ENCODE measurements around the gene BRAP.
"Not testable (repeated sequence)": the region's sequence is repeated elsewhere in the genome, so short reads cannot be mapped to it uniquely, and the experiment has no call there.

Gene BRAP

DNA sequence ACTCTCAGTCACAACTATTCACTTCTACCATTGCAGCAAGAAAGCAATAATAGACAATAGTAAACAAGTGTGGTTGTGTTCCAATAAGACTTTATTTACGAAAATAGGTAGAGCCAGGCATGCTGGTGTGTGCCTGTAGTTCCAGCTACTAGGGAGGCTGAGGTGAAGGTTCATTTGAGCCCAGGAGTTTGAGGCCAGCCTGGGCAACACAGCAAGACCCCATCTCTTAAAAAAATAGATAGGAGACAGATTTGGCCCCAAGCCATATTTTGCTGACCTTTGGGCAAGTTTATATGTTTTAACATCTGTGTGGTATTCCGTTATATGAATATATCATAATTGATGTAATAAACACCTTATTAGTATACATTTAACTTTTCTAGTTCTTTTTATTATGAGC lies 14.2 kb upstream of the BRAP start:
- Histone ChIP-seq H3K4me3 (ENCODE audit: low read depth in 1 of 2, low read length in 2 of 2) (no peak overlapping the region), H3K27ac (ENCODE audit: low read depth, low read length) (no peak overlapping the region), H3K4me1 (ENCODE audit: insufficient read depth, low read length) (no peaks in the 10 kb centered on the region), H3K9ac (ENCODE audit: low read length) (no peak overlapping the region), H3K27me3 (ENCODE audit: control insufficient read depth in 1 of 2, insufficient read depth in 2 of 2, low read length in 2 of 2) (no peaks in the 10 kb centered on the region), H3K9me3 (ENCODE audit: low read length) (no peaks in the 10 kb centered on the region), H3K36me3 (ENCODE audit: insufficient read depth, low read length) (peaks cover 30% of the 10 kb centered on the region)

DNA sequence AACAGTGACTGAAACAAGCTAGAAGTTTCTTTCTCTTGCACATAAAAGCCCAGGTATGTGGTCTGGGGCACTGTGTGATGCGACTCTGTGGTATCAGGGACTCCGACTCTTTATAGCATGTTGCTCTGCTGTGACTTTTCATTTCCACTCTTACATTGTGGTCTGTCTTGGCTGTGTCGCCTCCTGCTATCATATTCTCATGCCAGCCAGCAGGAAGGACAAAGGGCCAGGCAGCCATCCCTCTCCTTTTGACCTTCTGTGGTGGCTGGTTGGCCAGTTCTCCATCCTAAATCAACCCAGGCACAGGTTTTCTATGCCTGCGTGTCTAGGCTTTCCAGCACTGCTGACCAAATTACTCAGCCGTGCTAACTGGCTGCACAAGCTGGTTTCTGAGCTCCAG lies 8.1 kb upstream of the BRAP start:
- H3K9ac ChIP-seq (ENCODE audit: low read length), result no peak overlapping the region
- no peaks in the 10 kb centered on the region for H3K27me3 ChIP-seq (ENCODE audit: control insufficient read depth in 1 of 2, insufficient read depth in 2 of 2, low read length in 2 of 2)
- H3K9me3 ChIP-seq (ENCODE audit: low read length), result no peaks in the 10 kb centered on the region
- no peak overlapping the region for H3K4me3 ChIP-seq (ENCODE audit: low read depth in 1 of 2, low read length in 2 of 2)
- peaks cover 31% of the 10 kb centered on the region for H3K36me3 ChIP-seq (ENCODE audit: insufficient read depth, low read length)
- H3K4me1 ChIP-seq (ENCODE audit: insufficient read depth, low read length), result no peaks in the 10 kb centered on the region
- no peak overlapping the region for H3K27ac ChIP-seq (ENCODE audit: low read depth, low read length)

DNA sequence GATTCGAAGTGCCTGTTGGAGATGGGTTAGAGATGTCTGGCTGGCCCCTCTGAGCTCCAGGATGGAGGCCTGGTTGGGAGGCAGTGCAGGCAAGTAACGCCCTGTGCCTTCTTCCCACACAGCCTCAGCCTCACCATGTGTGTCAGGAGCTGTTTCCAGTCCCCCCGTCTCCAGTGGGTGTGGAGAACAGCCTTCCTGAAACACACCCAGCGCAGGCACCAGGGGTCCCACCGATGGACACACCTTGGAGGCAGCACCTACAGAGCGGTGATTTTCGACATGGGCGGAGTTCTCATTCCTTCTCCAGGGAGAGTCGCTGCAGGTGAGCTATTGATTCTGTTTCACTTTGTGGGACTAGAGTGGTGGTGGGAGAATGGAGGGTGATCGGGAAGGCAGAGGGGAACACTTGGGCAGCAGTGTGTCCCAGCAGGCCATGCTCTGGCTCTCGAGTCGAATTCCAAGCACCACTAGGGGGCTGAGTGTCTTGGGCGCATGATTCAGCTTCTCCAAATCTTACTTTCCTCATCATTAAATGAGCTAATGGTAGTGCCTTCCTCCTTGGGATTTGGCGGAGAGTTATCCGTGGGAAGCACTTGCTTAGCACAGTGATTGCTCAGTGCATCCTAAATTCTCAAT lies 6.9 kb upstream of the BRAP start:
- H3K4me3 ChIP-seq (ENCODE audit: low read depth in 1 of 2, low read length in 2 of 2), result no peak overlapping the region
- H3K36me3 ChIP-seq (ENCODE audit: insufficient read depth, low read length), result peaks cover 31% of the 10 kb centered on the region

DNA sequence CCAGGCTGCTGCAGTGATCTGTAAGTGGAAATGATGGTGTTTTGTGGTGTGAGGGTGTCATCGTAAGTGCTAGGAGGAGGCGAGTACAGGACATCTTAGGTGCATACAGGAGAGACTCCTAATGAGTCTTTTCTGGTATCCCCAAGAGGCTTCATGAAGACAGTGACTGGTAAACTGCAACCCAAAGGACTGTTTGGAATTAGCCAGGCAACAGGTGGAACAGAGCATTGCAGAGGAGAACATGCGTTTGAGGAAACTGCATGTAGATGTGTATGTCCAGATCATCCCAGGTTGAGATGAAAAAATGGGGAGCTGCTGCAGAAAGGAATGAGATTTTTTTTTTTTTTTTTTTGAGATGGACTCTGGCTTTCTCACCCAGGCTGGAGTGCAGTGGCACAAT lies 5.5 kb upstream of the BRAP start:
- Histone ChIP-seq H3K27me3 (ENCODE audit: control insufficient read depth in 1 of 2, insufficient read depth in 2 of 2, low read length in 2 of 2) (no peaks in the 10 kb centered on the region), H3K27ac (ENCODE audit: low read depth, low read length) (no peak overlapping the region), H3K36me3 (ENCODE audit: insufficient read depth, low read length) (peaks cover 31% of the 10 kb centered on the region), H3K4me3 (ENCODE audit: low read depth in 1 of 2, low read length in 2 of 2) (no peak overlapping the region), H3K9ac (ENCODE audit: low read length) (no peak overlapping the region), H3K4me1 (ENCODE audit: insufficient read depth, low read length) (peaks cover 12% of the 10 kb centered on the region), H3K9me3 (ENCODE audit: low read length) (no peaks in the 10 kb centered on the region)

More for the DNA sequence above, 6.9 kb upstream of the BRAP start:
- Histone ChIP-seq H3K27ac (ENCODE audit: low read depth, low read length) (no peak overlapping the region), H3K4me1 (ENCODE audit: insufficient read depth, low read length) (no peaks in the 10 kb centered on the region), H3K9ac (ENCODE audit: low read length) (no peak overlapping the region), H3K9me3 (ENCODE audit: low read length) (no peaks in the 10 kb centered on the region), H3K27me3 (ENCODE audit: control insufficient read depth in 1 of 2, insufficient read depth in 2 of 2, low read length in 2 of 2) (no peaks in the 10 kb centered on the region)

DNA sequence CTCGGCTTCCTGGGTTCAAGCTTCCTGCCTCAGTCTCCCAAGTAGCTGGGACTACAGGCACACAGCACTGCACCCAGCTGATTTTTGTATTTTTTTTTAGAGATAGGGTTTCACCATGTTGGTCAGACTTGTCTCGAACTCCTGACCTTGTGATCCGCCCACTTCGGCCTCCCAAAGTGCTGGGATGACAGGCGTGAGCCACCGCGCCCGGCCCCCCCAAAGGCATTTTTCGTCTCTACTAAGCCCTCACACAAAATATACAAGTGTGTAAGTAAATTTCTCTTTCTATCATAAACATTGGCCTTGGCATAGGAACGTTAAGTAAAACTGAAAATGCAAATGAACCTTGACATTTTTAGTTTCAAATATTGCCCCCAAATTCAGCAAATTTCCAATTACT lies 2.2 kb upstream of the BRAP start:
- Histone ChIP-seq H3K4me3 (ENCODE audit: low read depth in 1 of 2, low read length in 2 of 2) (no peak overlapping the region), H3K9ac (ENCODE audit: low read length) (no peak overlapping the region), H3K9me3 (ENCODE audit: low read length) (no peaks in the 10 kb centered on the region), H3K36me3 (ENCODE audit: insufficient read depth, low read length) (peaks cover 6% of the 10 kb centered on the region), H3K27ac (ENCODE audit: low read depth, low read length) (no peak overlapping the region), H3K4me1 (ENCODE audit: insufficient read depth, low read length) (peaks cover 27% of the 10 kb centered on the region), H3K27me3 (ENCODE audit: control insufficient read depth in 1 of 2, insufficient read depth in 2 of 2, low read length in 2 of 2) (no peaks in the 10 kb centered on the region)

DNA sequence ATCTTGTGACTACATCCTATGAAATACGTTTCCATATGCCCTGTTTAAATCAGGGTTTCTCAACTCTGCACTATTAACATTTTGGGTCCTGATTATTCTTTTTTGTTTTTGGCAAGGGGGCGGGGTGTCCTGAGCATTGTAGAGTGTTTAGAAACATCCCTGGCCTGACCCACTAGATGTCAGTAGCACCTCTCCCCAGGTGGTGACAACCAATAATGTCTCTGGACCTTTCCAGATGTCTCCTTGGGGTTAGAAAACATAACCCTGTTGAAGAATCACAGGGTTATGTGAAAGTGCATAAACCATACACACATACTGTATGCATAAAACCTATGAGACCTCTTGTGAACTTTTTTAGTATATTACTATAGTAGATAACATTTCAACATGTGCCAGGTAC lies 1.5 kb upstream of the BRAP start:
- H3K27me3 ChIP-seq (ENCODE audit: control insufficient read depth in 1 of 2, insufficient read depth in 2 of 2, low read length in 2 of 2), result no peaks in the 10 kb centered on the region

DNA sequence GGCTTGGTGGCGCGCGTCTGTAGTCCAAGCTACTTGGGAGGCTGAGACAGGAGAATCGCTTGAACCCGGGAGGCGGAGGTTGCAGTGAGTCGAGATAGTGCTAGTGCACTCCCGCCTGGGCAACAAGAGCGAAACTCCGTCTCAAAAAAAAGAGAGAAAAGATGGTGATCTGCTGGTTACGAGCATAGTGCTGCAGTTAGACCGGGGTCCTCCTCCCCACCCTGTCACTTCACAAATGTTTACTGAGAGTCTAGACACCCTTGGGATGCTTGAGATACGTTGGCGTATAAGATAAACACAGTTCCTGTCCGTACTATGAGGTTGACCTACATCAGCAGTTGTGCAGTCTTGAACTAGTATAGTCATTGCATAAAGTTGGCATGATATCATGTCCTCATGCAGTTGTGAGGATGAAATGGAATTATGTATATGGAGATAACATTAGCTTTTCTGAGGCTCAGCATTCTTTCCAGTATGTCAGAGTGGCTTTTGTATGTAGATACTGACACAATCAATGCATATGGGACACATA lies 884 bp upstream of the BRAP start:
- Histone ChIP-seq H3K27ac (ENCODE audit: low read depth, low read length) (no peak overlapping the region), H3K36me3 (ENCODE audit: insufficient read depth, low read length) (peaks cover 10% of the 10 kb centered on the region), H3K9ac (ENCODE audit: low read length) (peak overlapping the region; percentile 91), H3K9me3 (ENCODE audit: low read length) (no peaks in the 10 kb centered on the region), H3K4me1 (ENCODE audit: insufficient read depth, low read length) (peaks cover 27% of the 10 kb centered on the region), H3K4me3 (ENCODE audit: low read depth in 1 of 2, low read length in 2 of 2) (peak overlapping the region; percentile 87 to 100), H3K27me3 (ENCODE audit: control insufficient read depth in 1 of 2, insufficient read depth in 2 of 2, low read length in 2 of 2) (no peaks in the 10 kb centered on the region)

More for the DNA sequence above, 1.5 kb upstream of the BRAP start:
- Histone ChIP-seq H3K36me3 (ENCODE audit: insufficient read depth, low read length) (peaks cover 7% of the 10 kb centered on the region), H3K27ac (ENCODE audit: low read depth, low read length) (no peak overlapping the region), H3K9me3 (ENCODE audit: low read length) (no peaks in the 10 kb centered on the region), H3K4me1 (ENCODE audit: insufficient read depth, low read length) (peaks cover 27% of the 10 kb centered on the region), H3K4me3 (ENCODE audit: low read depth in 1 of 2, low read length in 2 of 2) (no peak overlapping the region), H3K9ac (ENCODE audit: low read length) (no peak overlapping the region)

DNA sequence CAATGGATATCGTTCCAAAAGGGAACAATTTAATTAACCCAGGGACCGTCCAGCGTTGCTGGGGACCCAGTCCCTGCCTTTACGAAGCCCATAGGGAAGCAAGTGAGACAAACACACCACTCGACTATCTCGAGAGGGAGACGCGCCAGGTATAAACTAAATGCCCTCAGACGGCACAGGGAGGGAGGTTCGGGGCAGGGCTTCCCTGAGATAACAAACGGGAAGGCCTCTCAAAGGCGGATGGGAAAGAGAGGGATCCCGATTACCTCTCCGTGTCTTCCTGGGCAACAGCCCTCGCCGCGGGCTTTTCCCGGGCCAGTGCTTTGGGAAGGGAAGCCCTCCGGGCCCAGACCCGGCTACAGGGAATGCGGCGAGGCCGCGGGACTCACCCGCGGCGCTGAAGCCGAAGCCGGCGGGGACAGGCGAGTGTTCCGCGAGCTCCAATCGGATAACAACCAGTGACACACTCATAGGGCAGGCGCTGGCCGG lies 390 bp downstream of the BRAP start:
- Histone ChIP-seq H3K4me1 (ENCODE audit: insufficient read depth, low read length) (peaks cover 27% of the 10 kb centered on the region), H3K9ac (ENCODE audit: low read length) (peak overlapping the region; percentile 97), H3K36me3 (ENCODE audit: insufficient read depth, low read length) (peaks cover 16% of the 10 kb centered on the region), H3K9me3 (ENCODE audit: low read length) (no peaks in the 10 kb centered on the region), H3K27ac (ENCODE audit: low read depth, low read length) (peak overlapping the region; percentile 93), H3K4me3 (ENCODE audit: low read depth in 1 of 2, low read length in 2 of 2) (peak overlapping the region; percentile 87 to 100), H3K27me3 (ENCODE audit: control insufficient read depth in 1 of 2, insufficient read depth in 2 of 2, low read length in 2 of 2) (no peaks in the 10 kb centered on the region)

DNA sequence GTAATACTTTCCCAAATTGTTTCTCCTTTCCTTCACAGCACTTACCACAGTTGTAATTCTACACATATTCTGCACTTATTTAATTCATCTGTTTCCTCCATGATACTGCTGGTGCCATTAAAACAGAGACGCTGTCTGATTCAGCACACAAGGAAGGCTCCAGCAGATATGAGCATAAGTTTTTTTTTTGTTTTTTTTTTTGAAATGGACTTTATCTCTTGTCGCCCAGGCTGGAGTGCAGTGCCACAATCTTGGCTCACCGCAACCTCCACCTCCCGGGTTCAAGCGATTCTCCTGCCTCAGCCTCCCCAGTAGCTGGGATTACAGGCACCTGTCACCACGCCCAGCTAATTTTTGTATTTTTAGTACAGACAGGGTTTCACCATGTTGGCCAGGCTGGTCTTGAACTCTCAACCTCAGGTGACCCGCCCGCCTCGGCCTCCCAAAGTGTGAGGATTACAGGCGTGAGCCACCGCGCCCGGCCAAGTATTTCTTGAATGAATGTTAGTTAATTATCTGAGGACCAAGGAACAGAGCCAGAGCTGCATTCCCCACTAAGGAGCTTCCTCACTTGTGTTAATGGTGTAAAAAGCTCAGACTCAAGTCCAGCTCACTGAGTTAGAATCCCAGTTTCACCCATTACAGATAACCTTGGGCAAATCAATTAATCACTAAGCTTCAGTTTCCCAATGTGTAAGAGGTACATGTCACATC lies 1.1 kb downstream of the BRAP start:
- Histone ChIP-seq H3K4me3 (ENCODE audit: low read depth in 1 of 2, low read length in 2 of 2) (peak overlapping the region; percentile 87 to 100), H3K9ac (ENCODE audit: low read length) (peak overlapping the region; percentile 97), H3K36me3 (ENCODE audit: insufficient read depth, low read length) (peaks cover 22% of the 10 kb centered on the region), H3K4me1 (ENCODE audit: insufficient read depth, low read length) (peaks cover 27% of the 10 kb centered on the region)
- H3K27me3 ChIP-seq (ENCODE audit: control insufficient read depth in 1 of 2, insufficient read depth in 2 of 2, low read length in 2 of 2); H3K27ac ChIP-seq (ENCODE audit: low read depth, low read length); H3K9me3 ChIP-seq (ENCODE audit: low read length): not testable (repeated sequence)

DNA sequence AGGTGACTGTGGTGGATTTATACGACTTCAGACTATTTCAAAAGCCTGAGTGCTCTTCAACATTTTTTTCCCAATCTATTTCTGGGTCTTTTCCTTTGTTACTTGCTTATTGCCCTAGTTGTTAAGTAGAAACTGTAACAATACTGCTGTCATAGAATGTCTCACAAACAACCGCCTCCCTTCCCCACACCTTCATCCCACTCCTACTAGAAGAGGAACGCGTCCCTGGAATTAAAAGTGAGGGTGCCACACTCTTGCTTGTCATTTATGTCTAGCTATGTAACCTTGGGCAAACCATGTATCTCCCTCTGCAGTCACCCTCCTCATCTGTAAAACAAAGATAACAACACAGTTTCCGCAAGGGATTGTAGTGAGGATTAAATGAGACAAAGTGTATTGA lies 8.6 kb downstream of the BRAP start:
- Histone ChIP-seq H3K27me3 (ENCODE audit: control insufficient read depth in 1 of 2, insufficient read depth in 2 of 2, low read length in 2 of 2) (no peaks in the 10 kb centered on the region), H3K9me3 (ENCODE audit: low read length) (no peaks in the 10 kb centered on the region), H3K9ac (ENCODE audit: low read length) (no peak overlapping the region), H3K4me1 (ENCODE audit: insufficient read depth, low read length) (peaks cover 4% of the 10 kb centered on the region), H3K36me3 (ENCODE audit: insufficient read depth, low read length) (peaks cover 64% of the 10 kb centered on the region), H3K4me3 (ENCODE audit: low read depth in 1 of 2, low read length in 2 of 2) (no peak overlapping the region), H3K27ac (ENCODE audit: low read depth, low read length) (no peak overlapping the region)

DNA sequence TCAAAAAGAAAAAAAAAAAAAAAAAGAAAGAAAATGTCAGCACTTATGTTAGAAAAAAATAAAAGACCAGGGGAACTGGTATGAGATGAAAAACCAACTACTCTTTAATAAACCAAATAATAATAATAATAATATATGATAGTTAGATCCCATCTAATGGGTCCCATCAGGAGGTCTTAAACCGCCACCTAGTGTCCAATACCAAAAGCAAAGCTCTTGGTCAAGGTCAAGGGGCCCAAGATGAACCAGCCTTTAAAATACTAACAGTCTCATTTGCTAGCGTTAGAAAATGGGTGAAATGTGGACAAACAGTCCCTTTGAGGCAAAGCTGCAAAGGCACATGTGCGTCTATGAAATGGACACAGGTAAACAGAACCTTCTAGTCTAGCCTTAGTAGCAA lies 12.3 kb downstream of the BRAP start:
- H3K4me3 ChIP-seq (ENCODE audit: low read depth in 1 of 2, low read length in 2 of 2), result no peak overlapping the region
- H3K9me3 ChIP-seq (ENCODE audit: low read length), result no peaks in the 10 kb centered on the region
- H3K27ac ChIP-seq (ENCODE audit: low read depth, low read length), result no peak overlapping the region
- no peaks in the 10 kb centered on the region for H3K27me3 ChIP-seq (ENCODE audit: control insufficient read depth in 1 of 2, insufficient read depth in 2 of 2, low read length in 2 of 2)
- peaks cover 72% of the 10 kb centered on the region for H3K36me3 ChIP-seq (ENCODE audit: insufficient read depth, low read length)
- H3K4me1 ChIP-seq (ENCODE audit: insufficient read depth, low read length), result peaks cover 4% of the 10 kb centered on the region
- no peak overlapping the region for H3K9ac ChIP-seq (ENCODE audit: low read length)

Measured in muscle layer of colon (tissue), 2 donors.